ENCODE results near the gene PPL. TPM values are rescaled to one million over a fixed set of nuclear protein-coding genes. Genes with fewer than 3 reads are reported as not detected.

Gene PPL
- total RNA-seq, 1 donor from 2014 or later: 4.7 TPM

DNA sequence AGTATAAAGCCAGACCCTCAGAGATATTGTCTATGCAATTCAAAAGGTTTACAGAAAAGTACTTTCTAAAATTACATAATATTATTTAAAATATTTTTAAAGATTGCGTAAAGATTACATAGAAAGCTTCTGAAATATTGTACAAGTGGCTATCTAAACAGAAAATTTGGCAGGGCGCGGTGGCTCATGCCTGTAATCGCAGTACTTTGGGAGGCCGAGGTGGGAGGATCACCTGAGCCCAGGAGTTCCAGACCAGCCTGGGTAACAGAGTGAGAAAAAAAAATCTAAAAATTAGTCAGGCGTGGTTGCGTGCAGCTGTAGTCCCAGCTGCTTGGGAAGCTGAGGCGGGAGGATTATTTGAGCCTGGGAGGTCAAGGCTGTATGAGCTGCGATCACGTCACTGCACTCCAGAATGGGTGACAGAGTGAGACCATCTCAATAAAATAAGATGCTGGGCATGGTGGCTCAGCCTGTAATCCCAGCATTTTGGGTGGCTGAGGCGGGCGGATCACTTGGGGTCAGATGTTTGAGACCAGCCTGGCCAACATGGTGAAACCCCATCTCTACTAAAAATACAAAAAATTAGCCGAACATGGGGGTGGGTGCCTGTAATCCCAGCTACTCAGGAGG lies 71.6 kb downstream of the PPL start:
- no peak overlapping the region for H3K27ac Mint-ChIP-seq (ENCODE audit: unreplicated experiment)
- peaks cover 9% of the 10 kb centered on the region for H3K9me3 Mint-ChIP-seq (ENCODE audit: unreplicated experiment)
- H3K4me1 Mint-ChIP-seq (ENCODE audit: low read depth, unreplicated experiment): peaks cover 11% of the 10 kb centered on the region
- no peaks in the 10 kb centered on the region for H3K36me3 Mint-ChIP-seq (ENCODE audit: unreplicated experiment)
- no peak overlapping the region for H3K4me3 Mint-ChIP-seq (ENCODE audit: unreplicated experiment)
- DNase-seq: no peak
- H3K27me3 Mint-ChIP-seq (ENCODE audit: unreplicated experiment): peaks cover 3% of the 10 kb centered on the region
- TF ChIP-seq, protein P1, sequence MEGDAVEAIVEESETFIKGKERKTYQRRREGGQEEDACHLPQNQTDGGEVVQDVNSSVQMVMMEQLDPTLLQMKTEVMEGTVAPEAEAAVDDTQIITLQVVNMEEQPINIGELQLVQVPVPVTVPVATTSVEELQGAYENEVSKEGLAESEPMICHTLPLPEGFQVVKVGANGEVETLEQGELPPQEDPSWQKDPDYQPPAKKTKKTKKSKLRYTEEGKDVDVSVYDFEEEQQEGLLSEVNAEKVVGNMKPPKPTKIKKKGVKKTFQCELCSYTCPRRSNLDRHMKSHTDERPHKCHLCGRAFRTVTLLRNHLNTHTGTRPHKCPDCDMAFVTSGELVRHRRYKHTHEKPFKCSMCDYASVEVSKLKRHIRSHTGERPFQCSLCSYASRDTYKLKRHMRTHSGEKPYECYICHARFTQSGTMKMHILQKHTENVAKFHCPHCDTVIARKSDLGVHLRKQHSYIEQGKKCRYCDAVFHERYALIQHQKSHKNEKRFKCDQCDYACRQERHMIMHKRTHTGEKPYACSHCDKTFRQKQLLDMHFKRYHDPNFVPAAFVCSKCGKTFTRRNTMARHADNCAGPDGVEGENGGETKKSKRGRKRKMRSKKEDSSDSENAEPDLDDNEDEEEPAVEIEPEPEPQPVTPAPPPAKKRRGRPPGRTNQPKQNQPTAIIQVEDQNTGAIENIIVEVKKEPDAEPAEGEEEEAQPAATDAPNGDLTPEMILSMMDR (IDR thresholded peaks at IDR 0.05; ENCODE audit: partially characterized antibody, unreplicated experiment): no peak

DNA sequence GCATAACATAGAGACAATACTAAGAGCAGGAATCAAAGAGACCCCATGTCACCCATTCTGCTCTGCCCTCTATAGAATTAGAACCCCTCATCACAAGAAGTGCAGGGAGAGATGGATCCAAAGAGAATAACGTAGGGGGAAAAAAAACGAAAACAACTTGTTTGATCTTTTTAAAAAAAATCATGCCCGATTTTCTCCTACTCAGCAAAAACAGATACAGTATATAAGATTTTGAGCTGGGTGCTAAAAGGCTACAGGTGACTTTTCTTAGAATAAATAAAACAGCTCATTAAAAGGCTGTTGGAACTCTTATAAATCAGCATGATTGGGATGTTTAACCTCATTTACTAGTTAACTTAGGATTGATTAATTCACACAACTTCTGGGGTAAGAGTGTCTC lies 72.2 kb downstream of the PPL start:
- H3K27me3 Mint-ChIP-seq (ENCODE audit: unreplicated experiment): peaks cover 3% of the 10 kb centered on the region
- TF ChIP-seq, protein P1 (IDR thresholded peaks at IDR 0.05; ENCODE audit: partially characterized antibody, unreplicated experiment): no peak
- no peaks in the 10 kb centered on the region for H3K36me3 Mint-ChIP-seq (ENCODE audit: unreplicated experiment)
- no peak overlapping the region for H3K27ac Mint-ChIP-seq (ENCODE audit: unreplicated experiment)
- peaks cover 9% of the 10 kb centered on the region for H3K9me3 Mint-ChIP-seq (ENCODE audit: unreplicated experiment)
- no peak for DNase-seq
- H3K4me3 Mint-ChIP-seq (ENCODE audit: unreplicated experiment): no peak overlapping the region
- peaks cover 11% of the 10 kb centered on the region for H3K4me1 Mint-ChIP-seq (ENCODE audit: low read depth, unreplicated experiment)

DNA sequence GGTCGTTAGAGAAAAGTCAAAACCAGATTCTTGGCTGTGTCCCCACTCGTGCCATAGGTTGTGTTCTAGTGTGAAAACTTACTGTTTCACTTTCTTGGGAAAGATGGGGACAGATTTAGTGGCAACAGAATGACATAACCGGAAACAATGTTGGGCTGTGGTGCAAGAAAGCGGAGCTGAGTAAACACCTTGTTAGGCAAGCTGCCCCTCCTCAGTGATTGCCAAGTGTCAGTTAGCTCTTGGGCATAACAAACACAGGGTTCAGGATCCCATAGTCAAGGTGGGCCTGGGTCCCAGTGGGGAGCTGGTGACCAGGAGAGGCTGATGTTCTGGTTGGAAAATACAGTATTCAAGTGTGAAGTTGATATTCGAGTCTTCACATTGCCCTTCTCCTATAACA lies 74.3 kb downstream of the PPL start:
- no peak overlapping the region for H3K4me3 Mint-ChIP-seq (ENCODE audit: unreplicated experiment)
- TF ChIP-seq, protein P1 (IDR thresholded peaks at IDR 0.05; ENCODE audit: partially characterized antibody, unreplicated experiment): no peak
- no peak overlapping the region for H3K27ac Mint-ChIP-seq (ENCODE audit: unreplicated experiment)
- H3K27me3 Mint-ChIP-seq (ENCODE audit: unreplicated experiment): no peaks in the 10 kb centered on the region
- DNase-seq: no peak
- peaks cover 4% of the 10 kb centered on the region for H3K4me1 Mint-ChIP-seq (ENCODE audit: low read depth, unreplicated experiment)
- H3K9me3 Mint-ChIP-seq (ENCODE audit: unreplicated experiment): peaks cover 5% of the 10 kb centered on the region
- H3K36me3 Mint-ChIP-seq (ENCODE audit: unreplicated experiment): no peaks in the 10 kb centered on the region

- H3K9me3 Mint-ChIP-seq (ENCODE audit: unreplicated experiment): peaks cover 3% of the 10 kb centered on the region
- no peaks in the 10 kb centered on the region for H3K36me3 Mint-ChIP-seq (ENCODE audit: unreplicated experiment)
- DNase-seq: no peak
- no peaks in the 10 kb centered on the region for H3K4me1 Mint-ChIP-seq (ENCODE audit: low read depth, unreplicated experiment)
- no peak overlapping the region for H3K4me3 Mint-ChIP-seq (ENCODE audit: unreplicated experiment)
- no peak overlapping the region for H3K27ac Mint-ChIP-seq (ENCODE audit: unreplicated experiment)
- no peaks in the 10 kb centered on the region for H3K27me3 Mint-ChIP-seq (ENCODE audit: unreplicated experiment)
- TF ChIP-seq, protein P1 (IDR thresholded peaks at IDR 0.05; ENCODE audit: partially characterized antibody, unreplicated experiment): no peak
Measured at GRCh38 chr16:4860727-4861342, 76.1 kb downstream of the PPL start.

DNA sequence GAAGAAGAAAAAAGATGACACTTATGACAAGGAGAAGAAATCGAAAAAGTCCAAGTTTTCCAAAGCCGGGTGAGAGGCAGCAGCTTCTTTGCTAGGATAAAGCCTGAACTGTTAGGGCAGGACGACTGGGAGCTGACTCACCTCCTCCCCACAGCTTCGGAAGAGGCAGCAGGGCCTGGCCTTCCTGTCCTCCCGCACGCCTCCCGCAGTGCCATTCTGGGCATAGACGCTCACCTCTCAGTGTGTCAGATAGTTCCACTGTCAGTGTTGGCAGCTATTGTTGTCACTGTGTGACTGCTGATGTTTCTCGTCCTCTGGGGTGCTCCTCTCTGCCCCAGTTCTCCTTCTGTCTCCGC lies 77.1 kb downstream of the PPL start:
- DNase-seq: no peak
- H3K4me3 Mint-ChIP-seq (ENCODE audit: unreplicated experiment): no peak overlapping the region
- H3K36me3 Mint-ChIP-seq (ENCODE audit: unreplicated experiment): no peaks in the 10 kb centered on the region
- TF ChIP-seq, protein P1 (IDR thresholded peaks at IDR 0.05; ENCODE audit: partially characterized antibody, unreplicated experiment): no peak
- no peak overlapping the region for H3K27ac Mint-ChIP-seq (ENCODE audit: unreplicated experiment)
- H3K9me3 Mint-ChIP-seq (ENCODE audit: unreplicated experiment): peaks cover 3% of the 10 kb centered on the region
- no peaks in the 10 kb centered on the region for H3K27me3 Mint-ChIP-seq (ENCODE audit: unreplicated experiment)
- H3K4me1 Mint-ChIP-seq (ENCODE audit: low read depth, unreplicated experiment): no peaks in the 10 kb centered on the region

All from glutamatergic neuron (in vitro differentiated cells).